Skeletal muscle satellite cell (primary cell): ENCODE results near the gene ZBTB16.

Source experiments
- H3K27me3 ChIP-seq: 2 replicates; pipeline ENCODE4 v1.7.0; 2013; ENCODE audit warnings: low read length; ENCODE audit not compliant: control insufficient read depth, insufficient read depth
- H3K36me3 ChIP-seq: 2 replicates; pipeline ENCODE4 v1.7.0; 2013; ENCODE audit warnings: mild to moderate bottlenecking, control low read depth, low read length; ENCODE audit not compliant: insufficient read depth
- H3K4me1 ChIP-seq: 2 replicates; pipeline ENCODE4 v1.7.0; 2013; ENCODE audit warnings: low read length; ENCODE audit not compliant: control insufficient read depth, insufficient read depth
- H3K4me2 ChIP-seq: 2 replicates; pipeline ENCODE4 v1.7.0; 2013; ENCODE audit warnings: mild to moderate bottlenecking, low read length
- H3K4me3 ChIP-seq: 2 replicates; pipeline ENCODE4 v1.7.0; 2013; ENCODE audit warnings: low read length
- H3K9ac ChIP-seq: 2 replicates; pipeline ENCODE4 v1.7.0; 2013; ENCODE audit warnings: mild to moderate bottlenecking, low read depth, low read length, moderate library complexity
- H3K9me3 ChIP-seq: replicated peaks from 2 replicates; pipeline ENCODE4 v1.7.0; 2013; ENCODE audit warnings: mild to moderate bottlenecking, control low read depth, low read length

The ZBTB16 gene

GRCh38 chr11:114257621-114258558 lies 198.4 kb downstream of the ZBTB16 start:
- Histone ChIP-seq H3K36me3 (peaks cover 15% of the 10 kb centered on the region), H3K4me2 (peak overlapping the region; percentile 51), H3K4me3 (no peak overlapping the region), H3K4me1 (peaks cover 39% of the 10 kb centered on the region), H3K9me3 (no peaks in the 10 kb centered on the region), H3K27me3 (no peaks in the 10 kb centered on the region), H3K9ac (peak overlapping the region; percentile 57)

DNA sequence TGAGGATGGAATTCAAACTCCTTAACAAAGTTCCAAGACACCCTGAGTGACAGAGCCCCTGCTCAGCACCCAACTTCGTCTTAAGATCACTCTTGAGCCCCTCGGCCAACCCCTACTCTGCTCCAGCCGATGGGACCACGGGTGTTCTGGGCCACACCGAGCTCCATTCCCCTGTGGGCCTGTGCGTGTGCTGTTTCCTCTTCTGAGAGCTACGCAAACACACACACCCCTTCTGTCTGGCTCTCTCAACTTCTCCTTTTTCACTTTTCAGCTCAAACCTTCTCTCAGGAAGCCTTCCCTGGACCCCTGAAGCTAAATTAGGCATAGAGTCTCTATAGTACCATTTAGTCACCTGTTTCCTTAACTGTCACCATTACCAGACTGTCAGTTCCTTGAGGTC lies 199.2 kb downstream of the ZBTB16 start:
- Histone ChIP-seq H3K36me3 (peaks cover 7% of the 10 kb centered on the region), H3K9me3 (no peaks in the 10 kb centered on the region), H3K4me2 (no peak overlapping the region), H3K4me1 (peaks cover 39% of the 10 kb centered on the region), H3K27me3 (no peaks in the 10 kb centered on the region), H3K4me3 (no peak overlapping the region), H3K9ac (peak overlapping the region; percentile 57)

GRCh38 chr11:114259124-114259526 lies 199.6 kb downstream of the ZBTB16 start:
- Histone ChIP-seq H3K27me3 (no peaks in the 10 kb centered on the region), H3K9ac (no peak overlapping the region), H3K4me1 (peaks cover 39% of the 10 kb centered on the region), H3K36me3 (peaks cover 5% of the 10 kb centered on the region), H3K9me3 (no peaks in the 10 kb centered on the region), H3K4me2 (no peak overlapping the region), H3K4me3 (no peak overlapping the region)

- Histone ChIP-seq H3K9me3 (no peaks in the 10 kb centered on the region), H3K4me3 (no peak overlapping the region), H3K4me2 (no peak overlapping the region), H3K27me3 (no peaks in the 10 kb centered on the region), H3K4me1 (peaks cover 39% of the 10 kb centered on the region), H3K9ac (no peak overlapping the region), H3K36me3 (peaks cover 2% of the 10 kb centered on the region)
Observed at GRCh38 chr11:114259551-114259983, 200.1 kb downstream of the ZBTB16 start.

DNA sequence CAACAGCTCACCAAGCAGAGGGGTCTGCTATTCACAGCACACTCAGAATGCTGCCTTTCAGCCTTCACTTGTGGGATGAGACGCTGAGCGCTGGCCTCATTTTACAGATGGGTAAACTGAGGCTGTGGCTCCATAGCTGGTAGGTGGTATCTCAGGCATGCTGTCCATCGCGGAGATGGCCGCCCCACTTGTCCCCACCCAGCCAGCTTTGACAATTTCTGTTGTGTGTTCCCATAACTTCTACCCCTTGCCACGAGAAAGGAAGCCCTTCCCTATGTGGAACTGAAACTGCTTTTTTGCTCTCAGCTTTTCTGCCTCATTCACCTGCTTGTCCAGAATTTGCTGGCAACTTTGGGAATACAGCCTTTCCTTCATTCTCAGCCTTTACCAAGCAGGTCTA lies 200.6 kb downstream of the ZBTB16 start:
- Histone ChIP-seq H3K4me1 (peaks cover 39% of the 10 kb centered on the region), H3K9ac (no peak overlapping the region), H3K9me3 (no peaks in the 10 kb centered on the region), H3K36me3 (no peaks in the 10 kb centered on the region), H3K27me3 (no peaks in the 10 kb centered on the region), H3K4me3 (no peak overlapping the region), H3K4me2 (no peak overlapping the region)

- Histone ChIP-seq H3K9ac (peak overlapping the region; percentile 10), H3K27me3 (no peaks in the 10 kb centered on the region), H3K4me3 (no peak overlapping the region), H3K9me3 (no peaks in the 10 kb centered on the region), H3K4me2 (no peak overlapping the region), H3K4me1 (peaks cover 39% of the 10 kb centered on the region), H3K36me3 (no peaks in the 10 kb centered on the region)
Observed at GRCh38 chr11:114260483-114260882, 201.0 kb downstream of the ZBTB16 start.

DNA sequence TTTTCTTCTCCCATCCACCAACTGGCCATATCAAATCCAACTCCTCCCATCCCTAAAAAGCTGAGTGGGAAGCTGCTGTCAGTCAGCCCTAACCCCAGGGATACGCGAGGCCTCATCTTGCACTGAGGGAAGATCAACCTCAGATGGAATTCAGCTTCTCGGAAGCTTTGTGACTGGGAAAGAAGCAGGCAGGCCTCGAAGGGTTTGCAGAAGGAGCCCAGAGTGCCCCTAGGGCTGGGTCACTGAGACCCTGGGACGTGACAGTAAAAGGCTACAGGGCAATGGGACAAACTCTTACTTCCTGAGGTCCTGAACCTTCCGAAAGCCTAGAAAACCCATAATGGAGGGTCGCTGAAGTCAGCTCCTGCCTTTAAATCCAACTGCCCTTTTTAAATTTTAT lies 202.3 kb downstream of the ZBTB16 start:
- Histone ChIP-seq H3K9me3 (no peaks in the 10 kb centered on the region), H3K4me3 (no peak overlapping the region), H3K36me3 (no peaks in the 10 kb centered on the region), H3K4me1 (peaks cover 36% of the 10 kb centered on the region), H3K27me3 (no peaks in the 10 kb centered on the region), H3K4me2 (no peak overlapping the region), H3K9ac (no peak overlapping the region)

- Histone ChIP-seq H3K4me3 (no peak overlapping the region), H3K27me3 (no peaks in the 10 kb centered on the region), H3K9me3 (no peaks in the 10 kb centered on the region), H3K4me1 (peaks cover 25% of the 10 kb centered on the region), H3K9ac (no peak overlapping the region), H3K36me3 (no peaks in the 10 kb centered on the region), H3K4me2 (no peak overlapping the region)
Observed at GRCh38 chr11:114262681-114263512, 203.4 kb downstream of the ZBTB16 start.

DNA sequence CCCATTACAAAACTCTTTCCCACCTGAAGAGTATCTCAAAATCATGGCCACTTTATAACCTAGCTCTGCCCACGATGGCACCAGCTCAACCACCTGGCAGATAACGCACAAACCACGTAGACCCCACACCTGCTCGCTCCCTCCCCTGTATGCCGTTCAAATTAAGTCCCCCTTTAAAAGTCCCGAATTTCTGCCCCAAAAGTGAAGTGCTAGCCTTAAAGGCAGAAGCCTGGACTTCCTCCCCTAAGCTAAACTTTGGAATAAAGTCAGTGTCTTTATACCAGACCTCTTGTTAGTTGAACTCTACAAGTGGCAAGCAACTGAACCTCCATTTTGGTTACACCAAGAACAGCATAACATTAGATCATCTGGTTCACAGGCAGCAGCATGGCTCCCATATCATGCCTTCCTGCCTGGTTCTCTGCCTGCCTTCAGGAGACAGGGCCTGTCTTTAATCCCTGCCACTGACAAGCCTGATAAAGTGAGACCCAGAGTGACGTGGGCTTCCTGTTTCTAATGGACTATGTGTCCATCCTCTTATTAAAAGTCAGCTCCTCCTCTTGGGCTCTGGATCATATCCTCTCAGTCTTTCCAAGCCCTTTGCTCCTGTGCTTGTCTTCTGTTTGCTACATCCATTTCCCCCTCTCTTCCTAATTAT lies 204.1 kb downstream of the ZBTB16 start:
- Histone ChIP-seq H3K9ac (no peak overlapping the region), H3K27me3 (no peaks in the 10 kb centered on the region), H3K9me3 (no peaks in the 10 kb centered on the region), H3K4me3 (no peak overlapping the region), H3K36me3 (no peaks in the 10 kb centered on the region), H3K4me2 (no peak overlapping the region), H3K4me1 (peaks cover 17% of the 10 kb centered on the region)

GRCh38 chr11:114264381-114264780 lies 204.9 kb downstream of the ZBTB16 start:
- H3K36me3 ChIP-seq = no peaks in the 10 kb centered on the region
- no peaks in the 10 kb centered on the region for H3K9me3 ChIP-seq
- no peak overlapping the region for H3K4me3 ChIP-seq
- H3K27me3 ChIP-seq = no peaks in the 10 kb centered on the region
- H3K4me1 ChIP-seq = peaks cover 11% of the 10 kb centered on the region
- no peak overlapping the region for H3K4me2 ChIP-seq
- H3K9ac ChIP-seq = no peak overlapping the region
